Retinal pigment epithelial cell (primary cell): ENCODE results near the gene CACNA1B.

Source experiments
- DNase-seq: peaks from one replicate; pipeline ENCODE4 v3.0.0-alpha.2; 2010; ENCODE audit warnings: low read depth
- H3K4me3 ChIP-seq: 2 replicates; pipeline ENCODE4 v1.5.1; 2011; ENCODE audit warnings: mild to moderate bottlenecking, low read length, control low read depth, moderate library complexity
- TF ChIP-seq, protein P1 (sequence below): conservative IDR thresholded peaks from 2 replicates; pipeline ENCODE4 v1.5.1; 2011; ENCODE audit warnings: low read depth, low read length, control low read depth, inconsistent platforms

CACNA1B gene

DNA sequence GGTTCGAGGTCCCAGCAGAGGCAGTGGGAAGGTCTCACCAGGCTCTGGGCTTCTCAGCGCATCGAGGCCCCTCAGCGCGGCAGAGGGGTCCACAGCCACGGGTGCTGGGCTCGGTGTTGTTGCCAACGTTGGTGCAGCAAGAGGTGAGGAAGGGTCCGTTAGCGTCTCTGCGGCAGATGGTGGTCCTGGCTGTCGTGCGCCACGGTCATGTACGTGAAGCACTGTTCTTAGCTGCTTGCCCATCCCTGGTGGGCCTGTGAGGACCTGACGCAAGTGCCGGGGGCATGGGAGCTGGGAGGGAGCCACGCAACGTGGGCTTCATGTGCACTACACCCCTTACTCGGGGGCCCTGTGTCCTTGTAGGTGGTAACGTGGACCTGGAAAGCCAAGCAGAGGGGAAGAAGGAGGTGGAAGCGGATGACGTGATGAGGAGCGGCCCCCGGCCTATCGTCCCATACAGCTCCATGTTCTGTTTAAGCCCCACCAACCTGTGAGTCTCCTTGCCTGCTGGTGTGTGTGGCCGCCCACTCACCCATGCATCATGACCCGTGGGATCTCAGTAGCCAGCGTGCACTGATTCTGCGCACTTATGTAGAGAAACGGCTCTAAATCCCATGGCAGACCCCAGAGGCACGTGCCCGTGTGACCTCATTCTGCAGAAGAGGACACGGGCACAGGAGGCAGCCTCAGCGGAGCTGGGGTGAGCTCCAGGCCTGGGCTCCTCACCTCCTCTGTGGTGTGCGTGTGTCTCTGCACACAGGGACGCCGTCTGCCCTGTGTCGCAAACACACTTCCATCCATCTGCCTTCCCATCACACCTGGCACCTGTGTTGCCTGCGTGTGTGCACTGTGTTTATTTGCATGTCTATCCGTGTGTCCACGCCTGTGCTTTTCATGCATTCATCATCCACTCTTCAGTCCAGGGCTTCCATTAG, 166.1 kb downstream of the CACNA1B start:
- DNase-seq = no peak
- H3K4me3 ChIP-seq = no peak overlapping the region
- TF ChIP-seq, protein P1, sequence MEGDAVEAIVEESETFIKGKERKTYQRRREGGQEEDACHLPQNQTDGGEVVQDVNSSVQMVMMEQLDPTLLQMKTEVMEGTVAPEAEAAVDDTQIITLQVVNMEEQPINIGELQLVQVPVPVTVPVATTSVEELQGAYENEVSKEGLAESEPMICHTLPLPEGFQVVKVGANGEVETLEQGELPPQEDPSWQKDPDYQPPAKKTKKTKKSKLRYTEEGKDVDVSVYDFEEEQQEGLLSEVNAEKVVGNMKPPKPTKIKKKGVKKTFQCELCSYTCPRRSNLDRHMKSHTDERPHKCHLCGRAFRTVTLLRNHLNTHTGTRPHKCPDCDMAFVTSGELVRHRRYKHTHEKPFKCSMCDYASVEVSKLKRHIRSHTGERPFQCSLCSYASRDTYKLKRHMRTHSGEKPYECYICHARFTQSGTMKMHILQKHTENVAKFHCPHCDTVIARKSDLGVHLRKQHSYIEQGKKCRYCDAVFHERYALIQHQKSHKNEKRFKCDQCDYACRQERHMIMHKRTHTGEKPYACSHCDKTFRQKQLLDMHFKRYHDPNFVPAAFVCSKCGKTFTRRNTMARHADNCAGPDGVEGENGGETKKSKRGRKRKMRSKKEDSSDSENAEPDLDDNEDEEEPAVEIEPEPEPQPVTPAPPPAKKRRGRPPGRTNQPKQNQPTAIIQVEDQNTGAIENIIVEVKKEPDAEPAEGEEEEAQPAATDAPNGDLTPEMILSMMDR = no peak

DNA sequence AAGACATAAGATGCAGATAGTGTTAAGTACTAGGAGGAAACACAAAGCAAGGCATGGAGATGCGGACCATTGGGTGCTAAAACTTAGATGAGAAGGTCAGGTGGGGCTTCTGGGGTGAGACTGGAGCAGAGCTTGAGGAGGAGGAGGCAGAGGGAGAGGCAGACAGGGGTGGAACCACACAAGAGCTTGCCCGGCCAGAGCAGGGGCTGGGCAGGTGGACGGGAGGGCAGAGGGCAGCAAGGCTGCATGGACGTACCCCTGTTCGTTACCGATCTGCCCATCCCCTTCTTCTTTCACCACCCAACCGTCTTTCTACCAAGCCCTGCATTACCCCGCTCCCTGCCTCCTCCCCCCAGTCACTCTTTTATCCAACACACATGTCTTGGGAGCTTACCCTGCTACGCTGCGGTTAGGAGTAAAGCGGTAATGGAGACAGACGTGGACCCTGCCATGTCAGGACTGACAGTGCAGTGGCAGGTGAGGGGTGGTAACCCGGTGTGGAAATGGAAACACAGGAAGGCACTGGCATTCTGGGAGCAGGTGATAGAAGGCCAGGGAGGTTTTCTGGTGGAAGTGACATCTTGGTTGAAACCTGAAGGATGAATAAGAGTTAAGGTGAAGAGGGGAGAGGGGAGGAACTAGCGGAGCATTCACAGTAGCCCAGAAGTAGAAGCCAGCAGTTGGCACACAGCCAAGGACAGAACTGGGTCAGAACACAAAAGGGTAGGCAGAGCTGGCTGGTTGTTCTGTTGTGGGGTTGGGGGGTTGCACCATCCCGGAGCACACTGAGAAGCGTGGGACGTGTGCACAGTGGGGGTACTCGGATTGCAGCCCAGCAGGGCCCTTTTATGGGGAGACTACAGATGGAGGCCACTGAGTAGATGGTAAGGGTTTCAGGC, 167.2 kb downstream of the CACNA1B start:
- no peak overlapping the region for H3K4me3 ChIP-seq
- TF ChIP-seq, protein P1 = no peak
- DNase-seq = no peak

DNA sequence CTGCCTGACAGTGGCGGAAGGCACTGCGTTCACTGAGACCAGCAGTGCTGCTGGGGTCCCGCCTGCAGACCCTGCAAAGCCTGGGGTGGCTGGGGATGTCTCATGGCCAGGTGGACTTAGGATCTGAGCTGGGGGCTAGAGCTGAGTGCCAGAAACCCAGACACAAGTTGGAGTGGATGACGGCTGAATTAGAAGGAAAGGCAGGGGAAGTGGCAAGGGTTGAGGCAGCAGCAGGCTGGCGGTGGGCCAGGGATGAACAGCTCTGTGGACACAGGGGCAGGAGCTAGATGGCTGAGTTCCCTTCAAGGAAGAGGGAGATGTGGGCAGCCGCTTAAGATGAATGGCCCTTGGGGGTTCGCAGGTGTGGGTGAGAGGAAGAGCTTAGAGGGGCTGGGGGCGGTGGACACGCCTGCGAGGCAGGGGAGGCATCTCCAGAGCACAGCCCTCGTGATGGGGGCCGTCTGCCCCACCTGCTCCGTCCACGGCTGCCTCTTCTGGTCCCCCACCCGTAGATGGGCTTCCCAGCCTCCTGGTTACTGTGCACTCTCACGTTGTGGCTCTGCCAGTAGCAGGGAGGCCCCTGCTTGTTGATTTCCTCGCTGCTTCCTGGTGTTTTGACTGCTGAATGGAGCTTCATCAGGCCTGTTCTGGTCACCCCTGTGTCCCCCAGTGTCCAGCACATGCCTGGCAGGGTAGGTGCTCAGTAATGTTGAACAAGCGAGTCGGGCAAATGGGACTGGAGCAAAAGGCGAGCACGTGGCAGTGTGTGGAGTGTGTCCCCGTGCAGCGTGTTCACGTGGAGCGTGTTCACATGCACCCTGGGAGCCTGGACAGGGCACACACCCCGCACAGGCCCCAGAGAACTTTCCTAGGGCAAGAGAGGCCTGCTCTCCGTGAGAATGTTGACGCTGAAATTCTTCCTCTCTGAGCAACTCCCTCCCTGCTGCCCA, 168.2 kb downstream of the CACNA1B start:
- TF ChIP-seq, protein P1 = no peak
- DNase-seq = no peak
- H3K4me3 ChIP-seq = no peak overlapping the region

DNA sequence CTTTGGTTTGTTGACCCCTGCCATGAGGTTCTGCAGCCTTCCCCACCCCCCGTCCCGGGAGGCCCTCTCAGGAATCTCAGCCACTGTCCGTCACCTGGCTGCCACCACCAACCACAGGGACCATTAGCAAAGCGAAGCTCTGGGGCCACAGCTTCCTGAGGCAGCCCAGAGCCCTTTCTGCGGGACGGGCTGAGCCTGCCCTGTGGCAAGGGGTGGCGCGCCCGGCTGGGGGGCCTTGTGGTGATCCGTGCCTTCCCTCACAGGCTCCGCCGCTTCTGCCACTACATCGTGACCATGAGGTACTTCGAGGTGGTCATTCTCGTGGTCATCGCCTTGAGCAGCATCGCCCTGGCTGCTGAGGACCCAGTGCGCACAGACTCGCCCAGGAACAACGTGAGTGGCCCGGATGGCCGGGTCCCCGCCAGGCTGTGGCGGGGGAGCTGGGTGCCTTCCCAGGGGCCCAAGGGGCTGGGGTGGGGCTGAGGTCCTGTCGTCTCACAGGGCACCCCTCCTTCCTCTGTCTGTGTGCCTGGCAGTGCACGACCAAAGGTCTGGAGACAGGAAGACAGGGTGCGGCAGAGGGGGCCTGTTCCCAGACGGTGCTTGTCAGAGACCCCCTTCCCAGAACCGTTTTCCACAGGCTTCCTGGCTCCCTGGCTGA, 169.2 kb downstream of the CACNA1B start:
- TF ChIP-seq, protein P1 = no peak
- no peak overlapping the region for H3K4me3 ChIP-seq
- DNase-seq = no peak

- DNase-seq = no peak
- TF ChIP-seq, protein P1 = no peak
- H3K4me3 ChIP-seq = no peak overlapping the region
Observed at GRCh38 chr9:138047469-138048040, 170.0 kb downstream of the CACNA1B start.

- no peak for DNase-seq
Observed at GRCh38 chr9:138048184-138048583, 170.6 kb downstream of the CACNA1B start.

More at GRCh38 chr9:138048184-138048583, 170.6 kb downstream of the CACNA1B start:
- TF ChIP-seq, protein P1 = no peak
- no peak overlapping the region for H3K4me3 ChIP-seq
